Osteoblast (primary cell): Measurements from ENCODE around the gene MPO. TPM values are rescaled to one million over a fixed set of nuclear protein-coding genes. Genes with fewer than 3 reads are reported as not detected.

Experiments used
- DNase-seq: peaks from one replicate; pipeline ENCODE4 v3.0.0; 2011; ENCODE audit warnings: low spot score, mixed read lengths; ENCODE audit not compliant: insufficient read length; ENCODE audit errors: missing footprints
- H2AFZ ChIP-seq: 2 replicates; pipeline ENCODE4 v1.6.0; 2011; ENCODE audit warnings: mild to moderate bottlenecking, low read length
- H3K27ac ChIP-seq: 2 replicates; pipeline ENCODE4 v1.5.1; 2011; ENCODE audit warnings: mild to moderate bottlenecking, low read depth, low read length, moderate library complexity
- H3K27me3 ChIP-seq: 2 replicates; pipeline ENCODE4 v1.6.0; 2012; ENCODE audit warnings: mild to moderate bottlenecking, control low read depth, inconsistent platforms, low read length, moderate library complexity; ENCODE audit not compliant: insufficient read depth
- H3K36me3 ChIP-seq: 2 replicates; pipeline ENCODE4 v1.5.1; 2011; ENCODE audit warnings: mild to moderate bottlenecking, low read length, control low read depth, moderate library complexity; ENCODE audit not compliant: insufficient read depth
- H3K4me1 ChIP-seq: 2 replicates; pipeline ENCODE4 v1.5.1; 2011; ENCODE audit warnings: mild to moderate bottlenecking, low read length, control low read depth, moderate library complexity; ENCODE audit not compliant: insufficient read depth
- H3K4me2 ChIP-seq: 2 replicates; pipeline ENCODE4 v1.6.0; 2011; ENCODE audit warnings: mild to moderate bottlenecking, low read length; ENCODE audit not compliant: insufficient read depth
- H3K4me3 ChIP-seq: fragments of 200-600 bp; sonication (generic); 3 replicates; pipeline ENCODE4 v1.5.1; 2012; ENCODE audit warnings: mild to moderate bottlenecking, low read length, inconsistent platforms; ENCODE audit not compliant: insufficient read depth
- H3K79me2 ChIP-seq: 2 replicates; pipeline ENCODE4 v1.6.0; 2012; ENCODE audit warnings: mild to moderate bottlenecking, low read length, control low read depth, inconsistent platforms; ENCODE audit not compliant: insufficient read depth
- H3K9me3 ChIP-seq: 2 replicates; pipeline ENCODE4 v1.5.1; 2011; ENCODE audit warnings: low read depth, low read length, control low read depth
- H4K20me1 ChIP-seq: 2 replicates; pipeline ENCODE4 v1.6.0; 2012; ENCODE audit warnings: mild to moderate bottlenecking, low read length, control low read depth; ENCODE audit not compliant: insufficient read depth
- CTCF ChIP-seq: IDR thresholded peaks from 2 replicates; pipeline ENCODE4 v1.5.1; 2011; ENCODE audit warnings: mild to moderate bottlenecking, low read depth, low read length, moderate library complexity; ENCODE audit errors: extremely low read depth
- total RNA-seq: library from RNA; depleted of rRNA; stranded (reverse); fragments of >200 nt; gene quantifications from 2 replicates; pipeline ENCODE4 v1.2.3, GENCODE V29; 2012

MPO gene
- total RNA-seq, 1 donor, result under 0.01 TPM

DNA sequence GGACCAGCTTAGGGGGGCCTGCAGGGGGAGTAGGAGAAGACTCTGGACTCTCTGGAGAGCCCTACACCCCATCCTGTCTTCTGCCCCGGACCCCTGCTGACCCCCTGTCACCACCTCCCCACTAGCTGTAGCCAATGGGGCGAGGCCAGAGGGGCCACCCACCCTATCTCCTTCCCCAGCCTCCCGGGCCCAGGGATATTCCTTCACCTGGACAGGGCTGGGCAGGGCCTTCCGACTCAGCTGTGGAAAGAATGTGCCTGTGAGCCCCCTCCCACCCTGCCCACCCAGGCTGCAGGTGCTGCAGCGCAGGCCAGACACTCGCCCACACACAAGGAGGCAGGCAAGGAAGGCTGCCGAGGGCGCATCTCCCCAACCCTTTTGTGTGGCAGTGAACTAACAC is 24.9 kb upstream of the MPO start:
- TF ChIP-seq CTCF, result no peak
- Histone ChIP-seq H2AFZ (no peak overlapping the region), H3K4me1 (no peaks in the 10 kb centered on the region), H3K4me3 (no peak overlapping the region), H4K20me1 (no peaks in the 10 kb centered on the region), H3K4me2 (no peak overlapping the region), H3K36me3 (no peaks in the 10 kb centered on the region), H3K27me3 (no peaks in the 10 kb centered on the region), H3K27ac (no peak overlapping the region), H3K79me2 (no peaks in the 10 kb centered on the region), H3K9me3 (no peaks in the 10 kb centered on the region)
- DNase-seq, result peak; percentile 58

DNA sequence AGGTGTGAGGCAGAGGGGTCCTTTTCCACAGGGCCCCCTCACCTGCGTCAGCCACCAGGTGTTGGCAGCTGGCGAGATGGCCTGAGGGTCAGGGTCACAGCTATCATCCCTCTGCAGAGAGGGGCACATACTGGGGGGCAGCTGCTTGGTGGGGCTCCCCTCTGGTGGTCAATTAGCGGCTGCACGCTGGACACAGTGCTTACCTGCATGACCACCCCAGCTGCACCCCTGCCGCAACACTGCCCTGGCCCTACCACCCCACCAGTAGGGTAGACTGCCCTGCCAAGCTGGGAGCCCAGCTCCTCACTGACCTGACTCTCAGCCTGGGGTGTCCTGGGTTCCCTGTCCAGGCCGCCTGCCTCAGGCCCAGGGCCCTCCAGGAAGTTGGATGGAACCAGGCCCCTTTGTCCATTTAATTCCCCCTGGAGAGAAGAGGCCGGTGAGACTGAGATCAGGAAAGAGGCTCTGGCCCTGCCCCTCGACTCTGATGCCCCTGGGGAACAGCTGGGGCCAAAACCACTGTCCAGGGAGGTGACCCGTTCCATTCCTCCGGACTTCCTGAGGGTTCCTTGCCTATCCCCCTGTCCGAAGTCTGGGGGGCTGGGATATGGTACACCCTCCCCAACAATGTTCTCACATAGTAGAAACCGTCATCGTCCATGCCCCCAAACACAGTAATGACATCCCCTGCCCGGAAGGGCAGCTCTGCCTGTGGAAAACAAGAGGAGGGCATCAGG is 24.2 kb upstream of the MPO start:
- Histone ChIP-seq H3K4me3 (no peak overlapping the region), H3K9me3 (no peaks in the 10 kb centered on the region), H4K20me1 (no peaks in the 10 kb centered on the region), H3K27ac (no peak overlapping the region), H3K4me1 (no peaks in the 10 kb centered on the region), H2AFZ (no peak overlapping the region), H3K79me2 (no peaks in the 10 kb centered on the region), H3K36me3 (no peaks in the 10 kb centered on the region), H3K4me2 (no peak overlapping the region), H3K27me3 (no peaks in the 10 kb centered on the region)
- TF ChIP-seq CTCF, result no peak
- DNase-seq, result peak; percentile 75

DNA sequence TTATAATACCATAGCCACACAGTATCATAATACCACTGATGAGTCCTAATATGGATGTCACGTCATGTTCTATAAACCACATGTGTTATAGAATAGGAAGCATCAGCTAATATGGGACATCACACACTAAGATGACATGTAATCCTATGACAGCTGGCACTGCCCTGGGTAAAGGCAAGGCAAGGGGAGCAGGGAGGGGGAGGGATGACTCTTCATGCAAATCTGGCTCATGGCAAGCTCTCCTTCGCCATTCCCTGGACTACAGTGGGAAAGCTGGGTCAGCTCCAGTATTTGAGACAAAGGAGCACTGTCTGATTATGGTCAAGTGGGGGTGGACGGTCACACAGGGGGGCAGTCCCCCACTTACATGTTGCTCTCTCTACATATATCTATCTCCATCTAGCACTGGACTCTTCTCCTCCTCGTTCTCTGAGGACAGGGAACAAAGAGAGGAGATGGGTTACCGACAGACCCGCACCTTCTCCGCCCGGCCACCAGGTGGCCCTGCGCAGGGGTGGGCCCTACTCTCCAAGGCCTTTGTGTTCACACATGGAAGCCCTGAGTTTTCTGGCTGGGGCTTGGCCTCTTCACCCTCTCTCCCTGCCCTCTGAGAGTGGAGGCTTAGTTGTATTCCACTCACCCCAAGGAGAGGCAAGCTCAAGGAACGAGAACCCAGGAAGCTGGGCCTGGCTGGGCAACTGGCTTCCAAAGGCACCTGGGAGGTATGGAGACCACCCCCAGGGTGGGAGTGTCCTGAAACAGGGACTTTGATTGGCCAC is 23.4 kb upstream of the MPO start:
- Histone ChIP-seq H3K79me2 (no peaks in the 10 kb centered on the region), H3K27me3 (no peaks in the 10 kb centered on the region), H3K4me2 (no peak overlapping the region), H3K9me3 (no peaks in the 10 kb centered on the region), H4K20me1 (no peaks in the 10 kb centered on the region), H3K4me3 (no peak overlapping the region), H2AFZ (no peak overlapping the region), H3K4me1 (no peaks in the 10 kb centered on the region), H3K27ac (no peak overlapping the region), H3K36me3 (no peaks in the 10 kb centered on the region)
- peak; percentile 96 for DNase-seq
- TF ChIP-seq CTCF, result peak; percentile 80

- no peak for TF ChIP-seq CTCF
- H3K4me2 ChIP-seq, result no peak overlapping the region
- no peak overlapping the region for H2AFZ ChIP-seq
- H3K4me1 ChIP-seq, result no peaks in the 10 kb centered on the region
- DNase-seq, result peak; percentile 69
- H3K4me3 ChIP-seq, result no peak overlapping the region
- no peaks in the 10 kb centered on the region for H3K9me3 ChIP-seq
- no peak overlapping the region for H3K27ac ChIP-seq
- H4K20me1 ChIP-seq, result no peaks in the 10 kb centered on the region
- no peaks in the 10 kb centered on the region for H3K27me3 ChIP-seq
- no peaks in the 10 kb centered on the region for H3K36me3 ChIP-seq
- no peaks in the 10 kb centered on the region for H3K79me2 ChIP-seq
Measured at GRCh38 chr17:58302919-58303585, 22.3 kb upstream of the MPO start.
